C4-2B (cell line): ENCODE results near the gene PACRG.

ENCODE experiments used
- H3K27ac ChIP-seq: fragments of 450-650 bp; 2 replicates; pipeline ENCODE4 v1.5.1; 2017
- ZFX ChIP-seq: fragments of 450-650 bp; IDR thresholded peaks from 2 replicates; pipeline ENCODE4 v1.6.1; 2017
- TF ChIP-seq, protein P1 (sequence below): fragments of 450-650 bp; conservative IDR thresholded peaks from 2 replicates; pipeline ENCODE4 v1.5.1; 2017; ENCODE audit warnings: mild to moderate bottlenecking

PACRG gene

DNA sequence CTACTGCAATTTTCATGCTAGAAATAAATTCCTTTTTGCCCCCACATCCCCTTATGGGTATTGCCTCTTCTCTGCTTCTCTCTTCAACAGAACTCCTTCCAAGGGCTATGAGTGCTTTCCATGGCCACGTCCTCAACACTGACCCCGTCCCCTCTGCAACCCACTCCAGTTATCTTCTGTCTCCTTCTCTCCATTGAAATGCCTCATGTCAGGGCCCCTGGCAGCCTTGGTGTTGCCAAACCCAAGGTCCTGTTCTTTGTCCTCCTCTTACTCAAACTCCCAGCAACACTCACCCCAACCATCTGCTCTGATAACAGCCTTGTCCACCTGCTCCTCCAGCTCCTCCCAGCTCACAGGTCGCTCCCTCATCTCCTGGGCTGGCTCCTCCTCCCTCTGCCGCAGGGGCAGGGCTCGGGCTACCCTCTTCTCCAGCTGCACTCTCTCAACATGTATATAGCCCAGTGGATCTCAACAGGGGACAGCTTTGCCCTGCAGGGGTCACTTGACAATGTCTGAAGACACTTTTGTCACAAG lies 490.7 kb downstream of the PACRG start:
- TF ChIP-seq ZFX, result no peak
- TF ChIP-seq, protein P1, sequence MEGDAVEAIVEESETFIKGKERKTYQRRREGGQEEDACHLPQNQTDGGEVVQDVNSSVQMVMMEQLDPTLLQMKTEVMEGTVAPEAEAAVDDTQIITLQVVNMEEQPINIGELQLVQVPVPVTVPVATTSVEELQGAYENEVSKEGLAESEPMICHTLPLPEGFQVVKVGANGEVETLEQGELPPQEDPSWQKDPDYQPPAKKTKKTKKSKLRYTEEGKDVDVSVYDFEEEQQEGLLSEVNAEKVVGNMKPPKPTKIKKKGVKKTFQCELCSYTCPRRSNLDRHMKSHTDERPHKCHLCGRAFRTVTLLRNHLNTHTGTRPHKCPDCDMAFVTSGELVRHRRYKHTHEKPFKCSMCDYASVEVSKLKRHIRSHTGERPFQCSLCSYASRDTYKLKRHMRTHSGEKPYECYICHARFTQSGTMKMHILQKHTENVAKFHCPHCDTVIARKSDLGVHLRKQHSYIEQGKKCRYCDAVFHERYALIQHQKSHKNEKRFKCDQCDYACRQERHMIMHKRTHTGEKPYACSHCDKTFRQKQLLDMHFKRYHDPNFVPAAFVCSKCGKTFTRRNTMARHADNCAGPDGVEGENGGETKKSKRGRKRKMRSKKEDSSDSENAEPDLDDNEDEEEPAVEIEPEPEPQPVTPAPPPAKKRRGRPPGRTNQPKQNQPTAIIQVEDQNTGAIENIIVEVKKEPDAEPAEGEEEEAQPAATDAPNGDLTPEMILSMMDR, result no peak
- no peak overlapping the region for H3K27ac ChIP-seq

DNA sequence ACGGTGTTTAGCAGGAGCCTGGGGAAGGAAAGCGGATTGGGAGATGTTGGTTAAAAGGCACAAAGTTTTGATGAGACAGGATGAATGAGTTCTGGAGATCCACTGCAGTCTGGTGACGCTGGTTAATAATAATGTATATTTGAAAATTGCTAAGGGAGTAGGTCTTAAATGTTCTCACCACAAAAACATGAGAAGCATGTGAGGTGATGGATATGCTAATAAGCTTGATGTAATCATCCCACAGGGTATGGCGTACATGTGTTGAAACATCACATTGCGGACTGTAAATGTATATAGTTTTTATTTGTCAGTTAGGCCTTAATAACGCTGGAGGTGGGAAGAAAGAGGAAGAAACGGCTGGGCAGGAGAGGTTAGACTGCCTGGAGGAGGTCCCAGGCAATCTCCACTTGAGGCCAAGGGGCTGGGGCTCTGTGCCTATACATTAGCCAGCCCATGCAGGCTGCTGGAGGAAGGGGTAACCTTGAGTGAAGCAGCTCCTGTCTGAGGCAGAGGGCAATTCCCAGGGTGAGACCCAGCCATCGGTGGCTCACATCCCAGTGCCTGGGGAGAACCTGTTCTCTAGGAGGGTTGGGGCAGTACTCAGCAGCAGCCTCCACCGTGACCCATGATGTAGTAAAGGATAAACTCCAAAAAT lies 498.5 kb downstream of the PACRG start:
- no peak overlapping the region for H3K27ac ChIP-seq
- TF ChIP-seq, protein P1, result no peak
- no peak for TF ChIP-seq ZFX

DNA sequence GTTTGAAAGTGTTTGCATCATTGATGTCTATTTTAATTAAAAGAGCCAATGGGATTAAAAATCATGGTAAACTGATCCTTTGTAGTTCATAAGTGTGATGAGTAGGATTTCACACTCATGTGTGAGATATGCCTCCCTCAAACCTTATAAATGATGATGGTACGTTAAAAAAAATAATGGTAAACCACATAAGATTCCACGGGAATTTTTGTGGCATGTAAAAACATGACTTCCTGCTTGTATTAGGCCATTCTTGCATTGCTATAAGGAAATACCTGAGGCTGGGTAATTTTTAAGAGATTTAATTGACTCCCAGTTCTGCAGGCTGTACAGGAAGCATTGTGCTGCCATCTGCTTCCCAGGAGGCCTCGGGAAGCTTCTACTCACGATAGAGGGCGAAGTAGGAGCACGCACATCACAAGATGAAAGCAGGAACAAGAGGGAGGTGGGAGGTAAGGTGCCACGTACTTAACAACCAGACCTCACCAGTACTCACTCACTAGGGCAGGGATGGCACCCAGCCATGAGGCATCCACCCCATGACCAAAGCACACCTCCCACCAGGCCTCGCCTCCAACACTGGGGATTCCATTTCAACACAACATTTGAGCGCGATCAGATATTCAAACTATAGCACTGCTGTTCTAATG lies 499.2 kb downstream of the PACRG start:
- H3K27ac ChIP-seq, result no peak overlapping the region
- TF ChIP-seq ZFX, result no peak
- TF ChIP-seq, protein P1, result no peak

DNA sequence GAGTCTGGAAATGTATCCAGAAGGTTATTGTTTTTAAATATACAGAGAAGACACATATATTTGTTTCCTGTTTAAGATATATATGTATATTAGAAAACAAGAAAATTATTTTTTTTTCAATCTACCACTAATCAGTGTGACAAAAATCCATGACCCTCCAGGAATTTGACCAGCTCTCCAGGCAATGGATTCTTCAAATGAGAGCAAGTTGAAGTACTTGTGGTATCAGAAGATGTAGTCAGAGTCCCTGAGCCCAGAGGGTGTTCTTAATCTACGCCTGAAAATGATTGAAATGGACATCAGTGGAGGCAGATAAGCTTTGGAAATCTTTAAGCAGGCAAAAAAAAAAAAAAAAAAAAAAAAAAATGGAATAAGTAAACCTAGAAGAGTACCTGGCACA lies 500.3 kb downstream of the PACRG start:
- no peak overlapping the region for H3K27ac ChIP-seq
- TF ChIP-seq ZFX, result no peak
- TF ChIP-seq, protein P1, result no peak

DNA sequence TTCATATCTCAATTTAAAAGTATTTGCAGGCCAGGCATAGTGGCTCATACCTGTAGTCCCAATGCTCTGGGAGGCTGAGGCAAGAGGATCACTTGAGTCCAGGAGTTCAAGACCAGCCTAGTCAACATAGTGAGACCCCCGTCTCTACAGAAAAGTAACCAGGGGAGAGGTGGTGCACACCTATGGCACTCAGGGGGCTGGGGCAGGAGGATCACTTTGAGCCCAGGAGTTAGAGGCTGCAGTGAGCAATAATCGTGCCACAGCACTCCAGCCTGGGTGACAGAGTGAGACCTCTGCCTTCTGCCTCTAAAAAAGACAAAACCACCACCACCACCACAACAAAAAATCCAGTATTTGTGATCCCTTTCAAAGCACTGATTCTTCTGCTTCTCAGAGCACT lies 501.3 kb downstream of the PACRG start:
- TF ChIP-seq, protein P1, result no peak
- TF ChIP-seq ZFX, result no peak

DNA sequence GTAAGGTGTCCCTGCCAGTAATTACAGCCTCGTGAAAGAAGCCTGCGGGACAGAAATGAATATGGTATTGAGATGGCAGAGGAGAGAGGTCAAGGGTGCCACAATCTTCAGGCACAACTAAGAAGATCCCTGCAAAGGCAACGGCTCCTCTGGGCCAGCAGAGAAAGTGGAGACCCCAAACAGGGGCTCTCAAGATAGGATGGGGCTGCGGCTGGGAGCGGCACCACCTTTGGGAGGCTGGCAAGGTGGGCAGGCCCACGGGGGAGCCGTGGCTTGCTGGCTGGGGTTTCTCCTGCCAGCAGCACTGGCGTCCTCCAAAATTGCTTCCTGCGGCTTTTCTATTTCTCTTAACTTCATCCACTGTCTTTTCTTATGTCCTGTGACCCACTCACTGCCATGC lies 503.1 kb downstream of the PACRG start:
- H3K27ac ChIP-seq, result no peak overlapping the region
- no peak for TF ChIP-seq ZFX
- TF ChIP-seq, protein P1, result no peak

More for the DNA sequence above, 501.3 kb downstream of the PACRG start:
- H3K27ac ChIP-seq, result no peak overlapping the region

DNA sequence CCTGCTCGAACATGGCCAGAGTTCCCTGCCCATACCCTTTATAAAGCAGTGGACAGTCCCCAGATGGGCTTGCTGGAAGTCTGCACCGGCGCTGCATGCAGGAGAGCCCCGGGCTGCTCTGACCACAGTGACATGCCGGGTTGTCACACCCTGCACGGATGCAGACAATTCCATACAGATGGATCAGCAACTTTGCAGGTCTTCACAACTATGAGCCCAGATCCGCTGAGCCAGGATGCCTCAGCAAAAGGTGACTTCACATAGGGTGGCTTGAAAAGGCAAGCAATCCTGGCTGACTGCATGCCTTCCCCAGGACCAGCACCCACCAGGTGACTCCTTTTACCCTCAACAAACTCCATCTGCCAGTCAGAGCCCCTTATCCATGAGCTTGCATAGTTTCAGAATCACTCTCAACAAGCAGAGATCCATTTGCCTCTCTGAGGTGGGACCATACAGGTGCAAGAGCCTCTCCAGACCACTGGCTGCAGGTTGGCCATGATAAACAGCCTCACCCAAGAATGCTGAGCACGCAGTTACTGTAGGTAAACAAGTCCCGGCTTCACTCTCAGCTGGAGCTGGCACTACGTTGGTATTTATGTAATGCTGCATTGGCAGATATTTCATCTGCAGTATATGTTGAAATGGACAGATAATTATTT lies 503.7 kb downstream of the PACRG start:
- no peak overlapping the region for H3K27ac ChIP-seq
- TF ChIP-seq, protein P1, result no peak
- TF ChIP-seq ZFX, result no peak
